ENCODE measurements around the gene PRODH2. TPM values are rescaled to one million over a fixed set of nuclear protein-coding genes. Genes with fewer than 3 reads are reported as not detected.

The PRODH2 gene
- total RNA-seq (0.19 TPM), polyA plus RNA-seq (0.23 TPM)
- long read RNA-seq, donor 1, result 0 reads
- long read RNA-seq, donor 2, result 0 reads
- long read RNA-seq, donor 3, result 0 reads
- long read RNA-seq, donor 4, result 0 reads
- long read RNA-seq, donor 5, result 0 reads
- long read RNA-seq, donor 6, result 0 reads
- long read RNA-seq, donor 7, result 0 reads
- long read RNA-seq, donor 8, result 0 reads
- long read RNA-seq, donor 9, result 0 reads
- long read RNA-seq, donor 10, result 0 reads

- WGBS, result 88% methylated on average over 26 of the region's 26 CpGs
- Histone ChIP-seq H3K27me3 (ENCODE audit: control insufficient read depth in 2 of 2, insufficient read depth in 1 of 2, low read length in 1 of 2) (no peaks in the 10 kb centered on the region), H3K36me3 (ENCODE audit: control insufficient read depth in 2 of 2, insufficient read depth in 2 of 2, low read length in 1 of 2) (no peaks in the 10 kb centered on the region), H3K9me3 (ENCODE audit: control insufficient read depth in 2 of 2, insufficient read depth in 1 of 2, low read length in 1 of 2) (no peaks in the 10 kb centered on the region), H3K4me1 (ENCODE audit: control insufficient read depth in 2 of 2, insufficient read depth in 2 of 2, low read length in 2 of 2) (no peaks in the 10 kb centered on the region), H3K4me3 (ENCODE audit: low read length in 2 of 2) (no peak within 1 kb of the TSS), H3K27ac (ENCODE audit: low read depth in 1 of 2, low read length in 1 of 2) (no peak within 1 kb of the TSS)
- no peak for DNase-seq (ENCODE audit: low read depth in 6 of 9, low spot score in 9 of 9)
Measured at GRCh38 chr19:35812220-35813042, at the start of gene PRODH2. Gene PRODH2, minus strand, starts transcription at chr19:35812845. Its CDS starts 40 bp downstream, at chr19:35812805.

DNA sequence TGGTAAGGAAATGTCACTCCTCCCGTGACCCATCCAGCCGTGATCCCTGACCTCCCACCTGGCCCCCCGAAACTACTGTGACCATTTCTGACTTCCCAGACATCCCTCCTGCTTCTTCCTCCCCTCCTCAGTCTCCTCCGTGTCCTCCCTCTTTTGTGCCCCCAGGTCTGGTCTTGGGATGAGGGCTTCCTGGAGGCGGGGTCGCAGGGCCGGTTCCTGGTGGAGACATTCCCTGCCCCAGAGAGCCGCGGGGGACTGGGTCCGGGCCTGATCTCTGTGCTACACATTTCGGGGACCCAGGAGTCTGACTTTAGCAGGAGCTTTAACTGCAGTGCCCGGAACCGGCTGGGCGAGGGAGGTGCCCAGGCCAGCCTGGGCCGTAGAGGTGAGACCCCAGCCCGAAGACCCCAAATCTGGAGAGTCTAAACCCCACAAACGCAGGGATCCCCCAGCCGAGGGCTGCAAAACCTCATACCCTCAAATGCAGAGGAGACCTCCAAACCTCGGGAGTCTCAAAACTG lies 49.1 kb upstream of the PRODH2 start:
- Histone ChIP-seq H3K4me3 (ENCODE audit: low read length in 2 of 2) (no peak overlapping the region), H3K4me1 (ENCODE audit: control insufficient read depth in 2 of 2, insufficient read depth in 2 of 2, low read length in 2 of 2) (peaks cover 0 to 2% of the 10 kb centered on the region in 2 donors), H3K27ac (ENCODE audit: low read depth in 1 of 2, low read length in 1 of 2) (no peak overlapping the region), H3K27me3 (ENCODE audit: control insufficient read depth in 2 of 2, insufficient read depth in 1 of 2, low read length in 1 of 2) (peaks cover 42 to 83% of the 10 kb centered on the region in 2 donors), H3K9me3 (ENCODE audit: control insufficient read depth in 2 of 2, insufficient read depth in 1 of 2, low read length in 1 of 2) (peaks cover 0 to under 1% of the 10 kb centered on the region in 2 donors), H3K36me3 (ENCODE audit: control insufficient read depth in 2 of 2, insufficient read depth in 2 of 2, low read length in 1 of 2) (no peaks in the 10 kb centered on the region)
- WGBS, result 55% methylated on average over 19 of the region's 19 CpGs
- DNase-seq (ENCODE audit: low read depth in 6 of 9, low spot score in 9 of 9), result no peak

DNA sequence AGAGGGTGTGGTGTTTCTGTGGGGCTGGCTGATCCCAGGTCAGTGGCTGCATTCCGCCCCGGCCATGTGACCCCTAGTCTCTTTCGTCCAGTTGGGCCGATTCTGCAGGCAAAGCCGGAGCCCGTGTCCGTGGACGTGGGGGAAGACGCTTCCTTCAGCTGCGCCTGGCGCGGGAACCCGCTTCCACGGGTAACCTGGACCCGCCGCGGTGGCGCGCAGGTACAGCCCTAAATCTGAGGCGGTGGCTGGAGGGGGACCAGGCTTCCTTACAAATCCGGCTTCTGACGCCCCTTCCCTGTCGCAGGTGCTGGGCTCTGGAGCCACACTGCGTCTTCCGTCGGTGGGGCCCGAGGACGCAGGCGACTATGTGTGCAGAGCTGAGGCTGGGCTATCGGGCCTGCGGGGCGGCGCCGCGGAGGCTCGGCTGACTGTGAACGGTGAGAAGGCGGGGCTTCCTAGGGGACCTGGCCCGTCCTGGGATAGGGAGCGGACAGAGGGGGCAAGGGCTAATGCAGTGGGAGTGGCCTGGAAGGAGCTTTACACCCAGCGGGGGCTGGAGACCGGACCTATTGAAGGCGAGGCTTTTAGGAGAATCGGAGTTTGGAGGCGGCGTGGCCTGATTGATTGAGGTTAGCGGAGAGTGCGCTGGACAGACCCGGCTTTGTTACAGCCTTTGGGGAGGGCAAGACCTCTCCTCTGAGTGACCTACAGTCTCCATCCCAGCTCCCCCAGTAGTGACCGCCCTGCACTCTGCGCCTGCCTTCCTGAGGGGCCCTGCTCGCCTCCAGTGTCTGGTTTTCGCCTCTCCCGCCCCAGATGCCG lies 48.4 kb upstream of the PRODH2 start:
- H3K36me3 ChIP-seq (ENCODE audit: control insufficient read depth in 2 of 2, insufficient read depth in 2 of 2, low read length in 1 of 2), result no peaks in the 10 kb centered on the region
- H3K27ac ChIP-seq (ENCODE audit: low read depth in 1 of 2, low read length in 1 of 2), result no peak overlapping the region
- DNase-seq (ENCODE audit: low read depth in 6 of 9, low spot score in 9 of 9), result no peak
- peaks cover 0 to 3% of the 10 kb centered on the region in 2 donors for H3K9me3 ChIP-seq (ENCODE audit: control insufficient read depth in 2 of 2, insufficient read depth in 1 of 2, low read length in 1 of 2)
- peaks cover 38 to 83% of the 10 kb centered on the region in 2 donors for H3K27me3 ChIP-seq (ENCODE audit: control insufficient read depth in 2 of 2, insufficient read depth in 1 of 2, low read length in 1 of 2)
- peaks cover 4 to 8% of the 10 kb centered on the region in 2 donors for H3K4me1 ChIP-seq (ENCODE audit: control insufficient read depth in 2 of 2, insufficient read depth in 2 of 2, low read length in 2 of 2)
- H3K4me3 ChIP-seq (ENCODE audit: low read length in 2 of 2), result no peak overlapping the region
- WGBS, result 15% methylated on average over 55 of the region's 55 CpGs

GRCh38 chr19:35860436-35860817 lies 47.8 kb upstream of the PRODH2 start:
- WGBS, result 18% methylated on average over 24 of the region's 24 CpGs
- Histone ChIP-seq H3K36me3 (ENCODE audit: control insufficient read depth in 2 of 2, insufficient read depth in 2 of 2, low read length in 1 of 2) (no peaks in the 10 kb centered on the region), H3K27me3 (ENCODE audit: control insufficient read depth in 2 of 2, insufficient read depth in 1 of 2, low read length in 1 of 2) (peaks cover 40 to 83% of the 10 kb centered on the region in 2 donors)

DNA sequence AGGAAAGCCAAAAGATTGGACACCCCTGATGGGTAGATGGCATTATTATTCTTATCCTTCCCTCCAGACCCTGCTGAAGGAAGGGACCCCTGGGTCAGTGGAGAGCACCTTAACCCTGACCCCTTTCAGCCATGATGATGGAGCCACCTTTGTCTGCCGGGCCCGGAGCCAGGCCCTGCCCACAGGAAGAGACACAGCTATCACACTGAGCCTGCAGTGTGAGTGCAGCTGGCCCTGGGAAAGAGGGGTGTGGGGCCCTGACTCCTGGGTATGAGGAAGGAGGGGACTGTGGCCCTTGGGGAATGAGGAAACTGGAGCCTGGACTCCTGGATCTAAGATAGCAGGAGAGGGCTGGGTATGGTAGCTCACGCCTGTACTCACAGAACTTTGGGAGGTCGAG lies 46.8 kb upstream of the PRODH2 start:
- no peak overlapping the region for H3K4me3 ChIP-seq (ENCODE audit: low read length in 2 of 2)
- no peak for DNase-seq (ENCODE audit: low read depth in 6 of 9, low spot score in 9 of 9)
- peaks cover 6 to 8% of the 10 kb centered on the region in 2 donors for H3K4me1 ChIP-seq (ENCODE audit: control insufficient read depth in 2 of 2, insufficient read depth in 2 of 2, low read length in 2 of 2)
- H3K9me3 ChIP-seq (ENCODE audit: control insufficient read depth in 2 of 2, insufficient read depth in 1 of 2, low read length in 1 of 2), result peaks cover 0 to 3% of the 10 kb centered on the region in 2 donors
- WGBS, result 87% methylated on average over 4 of the region's 4 CpGs
- H3K36me3 ChIP-seq (ENCODE audit: control insufficient read depth in 2 of 2, insufficient read depth in 2 of 2, low read length in 1 of 2), result no peaks in the 10 kb centered on the region
- peaks cover 40 to 86% of the 10 kb centered on the region in 2 donors for H3K27me3 ChIP-seq (ENCODE audit: control insufficient read depth in 2 of 2, insufficient read depth in 1 of 2, low read length in 1 of 2)
- H3K27ac ChIP-seq (ENCODE audit: low read depth in 1 of 2, low read length in 1 of 2), result no peak overlapping the region

More at GRCh38 chr19:35860436-35860817, 47.8 kb upstream of the PRODH2 start:
- no peak overlapping the region for H3K4me3 ChIP-seq (ENCODE audit: low read length in 2 of 2)
- H3K9me3 ChIP-seq (ENCODE audit: control insufficient read depth in 2 of 2, insufficient read depth in 1 of 2, low read length in 1 of 2), result peaks cover 0 to 3% of the 10 kb centered on the region in 2 donors
- no peak for DNase-seq (ENCODE audit: low read depth in 6 of 9, low spot score in 9 of 9)
- no peak overlapping the region for H3K27ac ChIP-seq (ENCODE audit: low read depth in 1 of 2, low read length in 1 of 2)
- H3K4me1 ChIP-seq (ENCODE audit: control insufficient read depth in 2 of 2, insufficient read depth in 2 of 2, low read length in 2 of 2), result peaks cover 6 to 8% of the 10 kb centered on the region in 2 donors

- H3K4me3 ChIP-seq (ENCODE audit: low read length in 2 of 2), result no peak overlapping the region
- peaks cover 40 to 91% of the 10 kb centered on the region in 2 donors for H3K27me3 ChIP-seq (ENCODE audit: control insufficient read depth in 2 of 2, insufficient read depth in 1 of 2, low read length in 1 of 2)
- H3K27ac ChIP-seq (ENCODE audit: low read depth in 1 of 2, low read length in 1 of 2), result no peak overlapping the region
- DNase-seq (ENCODE audit: low read depth in 6 of 9, low spot score in 9 of 9), result no peak
- H3K36me3 ChIP-seq (ENCODE audit: control insufficient read depth in 2 of 2, insufficient read depth in 2 of 2, low read length in 1 of 2), result no peaks in the 10 kb centered on the region
- H3K4me1 ChIP-seq (ENCODE audit: control insufficient read depth in 2 of 2, insufficient read depth in 2 of 2, low read length in 2 of 2), result peaks cover 6 to 8% of the 10 kb centered on the region in 2 donors
- 91% methylated on average over 6 of the region's 6 CpGs for WGBS
- H3K9me3 ChIP-seq (ENCODE audit: control insufficient read depth in 2 of 2, insufficient read depth in 1 of 2, low read length in 1 of 2), result peaks cover 0 to 3% of the 10 kb centered on the region in 2 donors
Measured at GRCh38 chr19:35858311-35858710, 45.7 kb upstream of the PRODH2 start.

- peak in 2 of 9 donors; percentile 6 to 26 for DNase-seq (ENCODE audit: low read depth in 6 of 9, low spot score in 9 of 9)
- H3K27me3 ChIP-seq (ENCODE audit: control insufficient read depth in 2 of 2, insufficient read depth in 1 of 2, low read length in 1 of 2), result peaks cover 30 to 87% of the 10 kb centered on the region in 2 donors
- no peak within 1 kb of the TSS for H3K27ac ChIP-seq (ENCODE audit: low read depth in 1 of 2, low read length in 1 of 2)
- peak within 1 kb of the TSS; percentile 24 to 44 for H3K4me3 ChIP-seq (ENCODE audit: low read length in 2 of 2)
- peaks cover 6 to 8% of the 10 kb centered on the region in 2 donors for H3K4me1 ChIP-seq (ENCODE audit: control insufficient read depth in 2 of 2, insufficient read depth in 2 of 2, low read length in 2 of 2)
- peaks cover 0 to 3% of the 10 kb centered on the region in 2 donors for H3K9me3 ChIP-seq (ENCODE audit: control insufficient read depth in 2 of 2, insufficient read depth in 1 of 2, low read length in 1 of 2)
- 2% methylated on average over 42 of the region's 42 CpGs for WGBS
- H3K36me3 ChIP-seq (ENCODE audit: control insufficient read depth in 2 of 2, insufficient read depth in 2 of 2, low read length in 1 of 2), result no peaks in the 10 kb centered on the region
Measured at GRCh38 chr19:35856546-35857149, 44.0 kb upstream of the PRODH2 start, which contains the start of gene KIRREL2. Gene KIRREL2, plus strand, starts transcription at chr19:35856911. Its CDS starts 209 bp downstream, at chr19:35857120.

DNA sequence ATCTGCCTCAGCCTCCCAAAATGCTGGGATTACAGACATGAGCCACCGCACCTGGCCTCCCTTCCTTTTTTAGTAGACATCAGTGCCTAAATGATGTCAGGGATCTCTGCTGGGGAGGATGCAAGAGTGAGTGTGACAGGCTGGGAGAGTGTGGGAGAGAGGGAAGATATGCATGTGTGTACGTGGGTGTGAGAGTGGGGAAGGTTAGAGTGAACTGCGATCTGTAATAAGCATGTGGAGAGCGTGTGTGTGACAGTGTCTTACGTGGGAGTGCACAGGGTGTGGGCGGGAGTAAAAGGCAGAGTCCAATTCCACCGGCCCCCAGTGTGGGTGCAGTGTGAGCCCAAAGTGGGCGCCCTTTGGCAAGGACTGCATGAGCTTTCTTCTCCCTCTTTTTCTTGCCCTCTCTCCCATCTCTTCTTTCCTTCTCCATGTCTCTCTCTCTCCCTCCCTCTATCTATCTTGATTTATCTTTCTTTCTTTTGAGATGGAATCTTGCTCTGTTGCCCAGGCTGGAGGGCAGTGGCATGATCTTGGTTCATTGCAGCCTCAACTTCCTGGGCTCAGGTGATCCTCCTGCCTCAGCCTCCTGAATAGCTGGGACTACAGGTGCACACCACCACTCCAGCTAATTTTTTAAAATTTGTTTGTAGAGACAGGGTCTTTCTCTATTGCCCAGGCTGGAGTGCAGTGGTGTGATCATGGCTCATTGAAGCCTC lies 40.6 kb upstream of the PRODH2 start:
- no peak overlapping the region for H3K27ac ChIP-seq (ENCODE audit: low read depth in 1 of 2, low read length in 1 of 2)
- peaks cover 0 to 3% of the 10 kb centered on the region in 2 donors for H3K9me3 ChIP-seq (ENCODE audit: control insufficient read depth in 2 of 2, insufficient read depth in 1 of 2, low read length in 1 of 2)
- H3K36me3 ChIP-seq (ENCODE audit: control insufficient read depth in 2 of 2, insufficient read depth in 2 of 2, low read length in 1 of 2), result no peaks in the 10 kb centered on the region
- WGBS, result 86% methylated on average over 8 of the region's 8 CpGs
- peaks cover 6 to 79% of the 10 kb centered on the region in 2 donors for H3K27me3 ChIP-seq (ENCODE audit: control insufficient read depth in 2 of 2, insufficient read depth in 1 of 2, low read length in 1 of 2)
- no peak overlapping the region for H3K4me3 ChIP-seq (ENCODE audit: low read length in 2 of 2)
- no peak for DNase-seq (ENCODE audit: low read depth in 6 of 9, low spot score in 9 of 9)
- H3K4me1 ChIP-seq (ENCODE audit: control insufficient read depth in 2 of 2, insufficient read depth in 2 of 2, low read length in 2 of 2), result peaks cover 6 to 8% of the 10 kb centered on the region in 2 donors

Data from thymus (tissue), 14 donors.